Activated naive CD4-positive, alpha-beta T cell treated with anti-CD3 and anti-CD28 coated beads, Interleukin-2, amount 10 ng/mL, durations not matched to agents 7 days and 5 days (primary cell): Measurements from ENCODE around the gene SPEF2.
A peak's percentile ranks its signal among the peaks of the same experiment; 100 is the strongest.

Experiments
- CTCF ChIA-PET: fragments of 350-600 bp; sonication (Branson Sonifier 250); formaldehyde crosslinking; loops from one replicate; lab custom pipeline; 2021; ENCODE audit warnings: antibody characterized with exemption; lab: Charles Lee
- DNase-seq: peaks from one replicate; pipeline ENCODE4 v3.0.0-alpha.2; 2020
- H3K27ac Mint-ChIP-seq: one replicate; pipeline ENCODE4 v1.8.0; 2021; ENCODE audit warnings: mild to moderate bottlenecking, moderate library complexity, mixed read lengths
- H3K27me3 Mint-ChIP-seq: one replicate; pipeline ENCODE4 v1.8.0; 2021; ENCODE audit warnings: mild to moderate bottlenecking, mixed read lengths
- H3K36me3 Mint-ChIP-seq: one replicate; pipeline ENCODE4 v1.8.0; 2021; ENCODE audit warnings: mixed read lengths
- H3K4me1 Mint-ChIP-seq: one replicate; pipeline ENCODE4 v1.8.0; 2021; ENCODE audit warnings: mixed read lengths
- H3K4me3 Mint-ChIP-seq: one replicate; pipeline ENCODE4 v1.8.0; 2021; ENCODE audit warnings: mild to moderate bottlenecking, moderate library complexity, mixed read lengths
- H3K9me3 Mint-ChIP-seq: one replicate; pipeline ENCODE4 v1.8.0; 2021; ENCODE audit warnings: mixed read lengths

The SPEF2 gene

DNA sequence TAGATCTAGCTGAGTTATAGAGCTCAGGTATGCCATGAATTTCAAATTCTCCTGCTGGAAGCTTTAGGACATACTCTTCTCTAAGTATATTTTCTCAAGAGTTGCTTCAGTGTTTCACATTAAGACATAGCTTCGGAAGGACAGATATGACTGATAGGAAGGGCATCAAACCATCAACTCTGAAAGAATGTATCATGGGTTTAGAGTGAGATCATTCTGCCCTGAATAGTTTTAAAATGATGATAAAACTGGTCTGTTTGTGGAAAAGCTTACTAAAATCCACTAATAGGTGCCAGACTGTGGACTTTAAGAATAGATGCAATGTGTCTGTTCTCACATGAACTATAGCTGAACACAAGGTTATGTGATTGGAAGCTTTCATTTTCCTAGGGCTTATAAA lies 8.4 kb downstream of the SPEF2 start:
- Mint-ChIP-seq H3K27me3 (no peaks in the 10 kb centered on the region), H3K4me1 (peaks cover 4% of the 10 kb centered on the region), H3K9me3 (no peaks in the 10 kb centered on the region)

DNA sequence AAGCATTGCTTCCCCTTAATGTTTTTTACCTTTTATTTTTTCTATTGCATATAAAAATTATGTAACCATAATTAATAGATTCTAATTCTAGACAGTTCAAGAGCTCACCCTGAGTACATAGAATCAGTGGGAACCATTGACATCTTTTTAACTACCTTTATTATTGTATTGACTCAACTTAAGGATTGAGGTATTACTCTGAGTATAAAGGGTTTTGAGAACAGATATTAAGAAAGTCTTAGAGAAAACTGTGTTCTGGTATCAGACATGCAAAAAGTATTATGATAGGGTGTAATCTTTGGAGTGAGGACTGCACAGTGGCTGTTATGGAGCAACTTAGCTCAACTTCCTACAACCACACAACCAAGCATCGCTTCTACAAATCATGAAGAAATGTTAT lies 8.9 kb downstream of the SPEF2 start:
- H3K27me3 Mint-ChIP-seq, result no peaks in the 10 kb centered on the region
- peaks cover 13% of the 10 kb centered on the region for H3K36me3 Mint-ChIP-seq
- CTCF ChIA-PET, result interaction anchor here (2.6 to 3.6 kb wide), 3 partner anchors 9 to 300 kb away, joined by 11 to 15 read pairs (median 14); partner anchors contain the start of gene SPEF2
- no peaks in the 10 kb centered on the region for H3K9me3 Mint-ChIP-seq
- H3K4me1 Mint-ChIP-seq, result peaks cover 4% of the 10 kb centered on the region
- H3K4me3 Mint-ChIP-seq, result no peak overlapping the region
- no peak for DNase-seq
- no peak overlapping the region for H3K27ac Mint-ChIP-seq

More for the DNA sequence above, 8.4 kb downstream of the SPEF2 start:
- CTCF ChIA-PET, result interaction anchor here (2.6 to 3.6 kb wide), 3 partner anchors 8 to 300 kb away, joined by 11 to 15 read pairs (median 14); partner anchors contain the start of gene SPEF2
- DNase-seq, result no peak
- H3K36me3 Mint-ChIP-seq, result peaks cover 13% of the 10 kb centered on the region
- H3K27ac Mint-ChIP-seq, result no peak overlapping the region
- H3K4me3 Mint-ChIP-seq, result no peak overlapping the region

DNA sequence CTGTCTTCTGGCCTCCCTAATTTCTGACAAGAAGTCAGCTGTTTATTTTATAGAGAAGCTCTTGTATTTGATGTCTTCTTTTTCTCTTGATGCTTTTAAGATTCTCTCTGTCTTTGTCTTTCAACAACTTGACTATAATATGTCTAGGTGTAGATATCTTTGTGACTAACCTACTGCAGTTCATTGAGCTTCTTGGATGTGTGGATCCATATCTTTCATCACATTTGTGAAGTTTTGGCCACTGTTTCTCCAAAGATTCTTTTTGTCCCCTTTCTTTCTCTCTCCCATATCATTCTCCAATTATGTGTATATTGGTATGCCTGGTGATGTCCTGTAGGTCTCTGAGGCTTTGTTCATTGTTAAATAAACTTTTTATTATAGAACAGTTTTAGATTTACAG lies 16.7 kb downstream of the SPEF2 start:
- CTCF ChIA-PET, result no interaction called here
- Mint-ChIP-seq H3K9me3 (peaks cover 11% of the 10 kb centered on the region), H3K4me3 (no peak overlapping the region), H3K4me1 (no peaks in the 10 kb centered on the region), H3K36me3 (peaks cover 27% of the 10 kb centered on the region), H3K27ac (no peak overlapping the region), H3K27me3 (no peaks in the 10 kb centered on the region)
- no peak for DNase-seq

DNA sequence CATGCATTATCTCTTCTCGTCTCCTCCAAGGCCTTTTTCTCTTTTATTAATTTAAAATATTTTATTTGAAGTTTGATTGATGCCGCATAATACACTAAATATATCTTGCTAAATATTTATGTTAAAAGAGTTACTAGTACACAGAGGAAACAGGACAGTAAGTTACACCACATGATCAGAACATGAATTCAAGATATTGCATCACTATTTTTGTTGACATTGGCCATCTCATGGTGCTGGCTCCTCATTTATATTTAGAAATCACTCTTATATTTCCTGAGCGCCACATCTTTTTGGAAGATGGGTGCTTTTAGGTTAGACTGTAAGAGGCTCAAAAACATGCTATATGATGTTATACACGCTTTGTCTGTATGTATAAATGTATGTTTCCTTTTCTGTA lies 23.0 kb downstream of the SPEF2 start:
- Mint-ChIP-seq H3K36me3 (peaks cover 7% of the 10 kb centered on the region), H3K9me3 (peaks cover 3% of the 10 kb centered on the region), H3K4me1 (no peaks in the 10 kb centered on the region), H3K27me3 (no peaks in the 10 kb centered on the region), H3K27ac (no peak overlapping the region), H3K4me3 (no peak overlapping the region)
- CTCF ChIA-PET, result no interaction called here
- no peak for DNase-seq

DNA sequence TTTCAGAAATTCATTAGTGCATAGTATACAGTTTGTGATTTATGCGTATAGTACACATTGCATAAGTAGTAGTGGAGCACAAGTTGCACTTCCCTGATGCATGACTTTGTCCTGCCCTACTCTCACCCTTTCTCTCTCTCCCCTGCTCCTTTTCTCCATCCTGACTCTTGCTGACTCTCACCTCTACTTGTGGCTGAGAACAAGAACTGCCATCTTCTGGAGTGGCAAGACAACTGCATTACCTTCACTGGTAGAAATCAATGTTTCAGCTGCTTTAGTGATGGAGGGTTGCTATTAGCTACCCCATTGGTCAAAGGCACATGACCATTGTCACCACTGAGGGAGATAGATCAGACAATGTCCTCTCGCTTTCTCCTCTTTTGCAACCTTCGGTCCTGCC lies 26.9 kb downstream of the SPEF2 start:
- Mint-ChIP-seq H3K4me3 (no peak overlapping the region), H3K36me3 (peaks cover 5% of the 10 kb centered on the region), H3K27ac (no peak overlapping the region), H3K9me3 (no peaks in the 10 kb centered on the region), H3K4me1 (no peaks in the 10 kb centered on the region), H3K27me3 (no peaks in the 10 kb centered on the region)
- DNase-seq, result no peak
- CTCF ChIA-PET, result interaction anchor here (1.2 kb wide), 1 partner anchor 10 kb away, joined by 4 read pairs; no protein-coding TSS in a partner anchor

DNA sequence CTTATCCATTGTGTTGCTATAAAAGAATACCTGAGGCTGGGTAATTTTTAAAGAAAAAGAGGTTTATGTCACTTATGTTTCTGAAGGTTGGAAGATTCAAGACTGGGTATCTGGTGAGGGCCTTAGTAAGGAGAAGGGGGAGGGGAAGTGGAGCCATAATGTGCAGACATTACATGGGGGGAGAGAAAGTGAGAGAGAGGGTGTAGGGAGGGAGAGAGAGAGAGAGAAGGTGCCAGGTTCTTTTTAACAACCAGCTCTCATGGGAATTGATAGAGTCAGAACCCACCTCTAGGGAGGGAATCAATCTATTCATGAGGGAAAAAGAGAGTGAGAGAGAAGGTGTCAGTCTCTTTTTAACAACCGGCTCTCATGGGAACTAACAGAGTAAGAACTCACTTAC lies 29.5 kb downstream of the SPEF2 start:
- CTCF ChIA-PET, result no interaction called here

DNA sequence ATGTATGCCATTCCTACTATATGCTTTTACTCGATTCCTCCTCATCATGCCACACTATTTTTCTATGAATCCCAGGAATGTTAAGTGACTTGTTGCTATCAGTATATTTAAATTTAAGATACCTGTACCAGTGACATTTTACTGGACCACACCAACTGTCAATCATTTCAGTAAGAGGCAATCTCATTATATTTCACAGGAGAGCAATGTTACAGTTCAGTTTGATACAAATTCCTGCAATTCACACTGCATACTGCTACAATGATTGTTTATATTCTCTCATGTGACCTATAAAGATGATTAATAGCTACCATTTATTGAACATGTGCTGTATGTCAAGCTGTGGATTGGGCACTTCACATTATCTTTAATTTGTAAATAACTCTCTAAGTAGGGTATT lies 30.0 kb downstream of the SPEF2 start:
- no peaks in the 10 kb centered on the region for H3K27me3 Mint-ChIP-seq
- H3K27ac Mint-ChIP-seq, result no peak overlapping the region
- no peaks in the 10 kb centered on the region for H3K4me1 Mint-ChIP-seq
- no peak overlapping the region for H3K4me3 Mint-ChIP-seq
- CTCF ChIA-PET, result no interaction called here
- H3K36me3 Mint-ChIP-seq, result no peaks in the 10 kb centered on the region
- DNase-seq, result no peak
- no peaks in the 10 kb centered on the region for H3K9me3 Mint-ChIP-seq

More for the DNA sequence above, 29.5 kb downstream of the SPEF2 start:
- DNase-seq, result no peak
- Mint-ChIP-seq H3K36me3 (peaks cover 2% of the 10 kb centered on the region), H3K4me3 (no peak overlapping the region), H3K27ac (no peak overlapping the region), H3K4me1 (no peaks in the 10 kb centered on the region), H3K9me3 (no peaks in the 10 kb centered on the region), H3K27me3 (no peaks in the 10 kb centered on the region)

DNA sequence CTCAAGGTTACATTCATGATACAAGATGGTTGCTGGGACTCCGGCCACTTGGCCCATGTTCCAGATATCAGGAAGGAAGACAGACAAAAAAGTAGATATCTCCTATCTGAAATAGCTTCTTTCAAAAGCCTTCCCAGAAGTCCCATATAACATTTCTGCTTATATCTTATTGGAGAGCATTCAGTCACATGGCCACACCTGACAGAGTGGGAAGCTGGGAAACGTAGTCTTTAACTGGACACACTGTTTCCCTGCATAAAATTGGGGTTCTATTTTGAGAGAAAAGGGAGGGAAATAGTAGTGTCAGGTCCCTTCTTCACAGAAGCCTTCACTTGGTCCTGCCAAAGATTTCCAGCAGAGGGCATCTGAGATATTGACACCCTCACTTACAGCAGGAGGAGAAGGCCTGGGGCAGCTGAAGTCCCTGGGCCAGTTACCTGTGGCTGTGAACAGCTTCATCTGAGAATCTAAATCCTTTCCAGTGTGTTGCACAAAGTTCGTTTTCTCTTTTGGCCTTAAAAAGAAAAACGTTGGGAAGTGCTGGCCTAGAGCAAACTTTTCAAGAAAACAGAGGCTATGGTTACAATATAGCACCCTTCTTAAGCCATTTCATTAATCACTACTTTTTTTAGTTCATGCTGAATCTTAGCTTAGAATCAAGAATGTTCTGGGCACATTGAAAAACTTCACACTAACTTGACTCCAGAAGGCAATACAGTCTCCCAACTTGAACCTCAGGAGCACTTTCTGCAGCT lies 33.5 kb downstream of the SPEF2 start:
- no peaks in the 10 kb centered on the region for H3K27me3 Mint-ChIP-seq
- DNase-seq, result peak; percentile 78
- H3K4me1 Mint-ChIP-seq, result no peaks in the 10 kb centered on the region
- no peaks in the 10 kb centered on the region for H3K9me3 Mint-ChIP-seq
- no peaks in the 10 kb centered on the region for H3K36me3 Mint-ChIP-seq
- H3K4me3 Mint-ChIP-seq, result no peak overlapping the region
- H3K27ac Mint-ChIP-seq, result no peak overlapping the region
- CTCF ChIA-PET, result interaction anchor here (0.7 to 5.6 kb wide), 39 partner anchors 9 to 293 kb away, joined by 3 to 209 read pairs (median 4); partner anchors contain the start of gene SPEF2

DNA sequence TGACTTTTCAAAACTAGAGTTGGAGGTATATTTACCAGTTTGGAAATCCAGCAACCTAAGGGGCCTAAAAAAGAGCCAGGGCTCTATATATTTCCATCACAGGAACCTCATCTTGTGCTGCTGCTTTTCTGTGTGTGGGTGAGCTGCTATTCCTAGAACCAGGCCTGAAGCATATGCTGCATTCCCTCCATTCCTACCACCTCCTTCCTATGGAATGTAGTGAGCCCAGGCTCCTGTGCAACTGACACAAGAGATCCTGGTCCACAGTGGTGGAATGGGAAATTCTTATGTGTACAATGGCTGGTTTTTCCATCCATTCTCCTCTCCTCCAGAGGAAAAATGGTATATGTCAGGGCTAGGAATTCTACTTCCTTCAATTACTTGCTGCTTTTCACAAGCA lies 39.1 kb downstream of the SPEF2 start:
- Mint-ChIP-seq H3K27me3 (no peaks in the 10 kb centered on the region), H3K27ac (no peak overlapping the region), H3K9me3 (no peaks in the 10 kb centered on the region), H3K4me1 (peaks cover 8% of the 10 kb centered on the region), H3K4me3 (no peak overlapping the region), H3K36me3 (no peaks in the 10 kb centered on the region)
- DNase-seq, result no peak
- CTCF ChIA-PET, result interaction anchor here (1.6 to 2.7 kb wide), 2 partner anchors 122 to 269 kb away, joined by 6 to 17 read pairs; no protein-coding TSS in a partner anchor

DNA sequence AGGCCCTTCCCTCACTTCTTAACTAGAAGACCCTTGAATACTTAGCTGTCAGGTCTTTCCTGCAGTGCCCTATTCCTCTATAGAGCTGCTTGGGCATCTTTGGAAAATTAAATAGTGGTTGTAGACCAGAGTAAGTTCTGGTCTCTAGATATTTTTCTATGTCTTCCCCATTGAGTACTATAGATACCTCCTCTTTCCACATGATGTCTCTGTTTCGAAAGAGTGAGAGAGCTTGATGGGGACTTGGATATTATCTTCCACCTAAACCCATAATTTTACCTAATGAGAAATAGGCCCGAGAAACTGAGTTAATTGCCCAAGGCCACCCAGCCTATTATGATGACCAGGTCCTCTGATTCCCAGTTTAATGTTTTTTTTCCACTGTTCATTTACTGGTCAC lies 40.2 kb downstream of the SPEF2 start:
- CTCF ChIA-PET, result interaction anchor here (0.7 to 3.3 kb wide), 6 partner anchors 11 to 269 kb away, joined by 3 to 21 read pairs (median 6); no protein-coding TSS in a partner anchor
- Mint-ChIP-seq H3K4me1 (peaks cover 8% of the 10 kb centered on the region), H3K4me3 (no peak overlapping the region), H3K27me3 (no peaks in the 10 kb centered on the region), H3K27ac (no peak overlapping the region), H3K9me3 (peaks cover 8% of the 10 kb centered on the region), H3K36me3 (peaks cover 9% of the 10 kb centered on the region)
- DNase-seq, result no peak

DNA sequence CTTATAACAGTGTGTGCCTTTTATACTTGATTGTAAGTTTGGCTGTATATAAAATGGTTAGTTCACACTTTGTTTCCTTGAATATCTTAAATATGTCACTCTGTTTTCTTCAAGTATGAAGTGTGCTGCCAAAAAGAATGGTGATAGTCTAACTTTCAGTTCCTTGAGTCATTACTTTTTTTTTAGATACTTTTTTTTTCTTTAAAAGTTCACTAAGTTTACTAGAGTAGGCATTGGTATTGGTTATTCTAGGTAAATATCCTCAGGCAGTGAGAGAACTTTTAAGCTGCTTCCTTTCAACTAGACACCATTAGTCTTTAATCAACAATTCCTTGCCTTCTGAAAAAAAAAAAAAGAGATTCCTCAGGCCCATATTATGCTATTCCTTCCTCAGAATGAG lies 41.9 kb downstream of the SPEF2 start:
- no peak overlapping the region for H3K27ac Mint-ChIP-seq
- peaks cover 17% of the 10 kb centered on the region for H3K4me1 Mint-ChIP-seq
- peaks cover 17% of the 10 kb centered on the region for H3K36me3 Mint-ChIP-seq
- CTCF ChIA-PET, result interaction anchor here (0.7 to 3.3 kb wide), 7 partner anchors 8 to 267 kb away, joined by 3 to 24 read pairs (median 10); no protein-coding TSS in a partner anchor
- no peaks in the 10 kb centered on the region for H3K27me3 Mint-ChIP-seq
- no peak overlapping the region for H3K4me3 Mint-ChIP-seq
- peaks cover 12% of the 10 kb centered on the region for H3K9me3 Mint-ChIP-seq
- no peak for DNase-seq

DNA sequence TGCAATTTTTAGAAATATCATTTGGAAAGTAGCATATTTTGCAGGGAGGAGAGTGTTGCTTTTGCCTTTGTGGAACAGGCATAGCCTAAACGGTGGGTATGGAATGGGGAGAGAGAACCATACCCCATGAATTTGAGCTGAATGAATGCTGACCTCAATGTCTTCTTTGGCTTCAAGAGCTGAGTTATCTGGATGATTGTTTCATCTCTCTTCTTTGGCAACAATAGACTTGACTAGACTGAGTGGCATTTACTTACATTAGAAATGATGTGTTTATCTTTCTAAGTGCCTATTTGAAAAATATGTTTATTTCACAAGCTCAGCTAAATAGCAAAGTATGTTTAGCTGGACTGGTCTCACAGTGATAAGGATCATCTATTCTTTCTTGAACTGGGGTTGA lies 42.8 kb downstream of the SPEF2 start:
- H3K4me3 Mint-ChIP-seq, result no peak overlapping the region
- peaks cover 12% of the 10 kb centered on the region for H3K9me3 Mint-ChIP-seq
- H3K36me3 Mint-ChIP-seq, result peaks cover 17% of the 10 kb centered on the region
- DNase-seq, result no peak
- no peaks in the 10 kb centered on the region for H3K27me3 Mint-ChIP-seq
- CTCF ChIA-PET, result interaction anchor here (0.7 to 3.3 kb wide), 4 partner anchors 9 to 266 kb away, joined by 3 to 24 read pairs (median 13); no protein-coding TSS in a partner anchor
- H3K27ac Mint-ChIP-seq, result no peak overlapping the region
- peaks cover 25% of the 10 kb centered on the region for H3K4me1 Mint-ChIP-seq

DNA sequence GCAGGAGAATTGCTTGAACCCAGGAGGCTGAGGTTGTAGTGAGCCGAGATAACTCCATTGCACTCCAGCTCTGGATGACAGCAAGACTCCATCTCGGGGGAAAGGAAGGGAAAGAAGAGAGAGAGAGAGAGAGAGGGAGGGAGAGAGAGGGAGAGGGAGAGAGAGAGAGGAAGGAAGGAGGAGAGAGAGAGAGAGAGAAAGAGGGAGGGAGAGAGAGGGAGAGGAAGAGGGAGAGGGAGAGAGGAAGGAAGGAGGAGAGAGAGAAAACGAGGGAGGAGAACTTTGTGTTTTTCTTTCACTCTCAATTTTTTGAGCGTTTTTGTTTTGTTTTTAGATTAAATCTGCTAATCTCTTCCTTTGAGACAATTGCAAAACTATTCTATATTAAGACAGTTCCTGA lies 46.9 kb downstream of the SPEF2 start:
- Mint-ChIP-seq H3K27ac (no peak overlapping the region), H3K4me3 (no peak overlapping the region), H3K36me3 (peaks cover 31% of the 10 kb centered on the region), H3K4me1 (peaks cover 34% of the 10 kb centered on the region), H3K9me3 (peaks cover 12% of the 10 kb centered on the region), H3K27me3 (no peaks in the 10 kb centered on the region)
- CTCF ChIA-PET, result interaction anchor here (0.6 to 2.7 kb wide), 4 partner anchors 13 to 406 kb away, joined by 3 to 14 read pairs (median 4); no protein-coding TSS in a partner anchor
- no peak for DNase-seq

DNA sequence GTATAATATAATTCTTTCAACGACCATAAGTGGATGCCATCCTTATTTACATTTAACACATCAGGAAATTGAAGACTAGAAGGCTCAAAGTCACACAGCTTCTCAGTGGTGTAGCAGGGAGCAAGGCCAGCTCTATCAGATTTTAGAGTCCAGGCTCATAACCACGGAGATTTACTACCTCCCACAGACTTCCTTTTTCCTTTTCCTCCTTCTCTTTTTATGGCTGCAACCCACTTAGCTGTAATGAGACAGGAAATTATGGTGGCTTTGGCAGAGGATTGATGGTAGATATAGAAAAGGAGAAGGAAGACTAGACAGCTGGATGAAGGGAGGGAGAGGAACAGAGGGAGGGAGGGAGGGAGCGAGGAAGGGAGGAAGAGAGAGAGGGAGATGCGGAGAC lies 47.4 kb downstream of the SPEF2 start:
- H3K4me1 Mint-ChIP-seq, result peaks cover 38% of the 10 kb centered on the region
- H3K36me3 Mint-ChIP-seq, result peaks cover 31% of the 10 kb centered on the region
- peak overlapping the region; percentile 29 for H3K27ac Mint-ChIP-seq
- no peak overlapping the region for H3K4me3 Mint-ChIP-seq
- peaks cover 12% of the 10 kb centered on the region for H3K9me3 Mint-ChIP-seq
- no peak for DNase-seq
- H3K27me3 Mint-ChIP-seq, result no peaks in the 10 kb centered on the region
- CTCF ChIA-PET, result interaction anchor here (0.6 to 2.7 kb wide), 4 partner anchors 14 to 406 kb away, joined by 3 to 14 read pairs (median 4); no protein-coding TSS in a partner anchor
